ENCODE data around the gene NUP54.

The NUP54 gene

GRCh38 chr4:76141241-76141640, 7.0 kb downstream of the NUP54 start:
- DNase-seq, result no peak

DNA sequence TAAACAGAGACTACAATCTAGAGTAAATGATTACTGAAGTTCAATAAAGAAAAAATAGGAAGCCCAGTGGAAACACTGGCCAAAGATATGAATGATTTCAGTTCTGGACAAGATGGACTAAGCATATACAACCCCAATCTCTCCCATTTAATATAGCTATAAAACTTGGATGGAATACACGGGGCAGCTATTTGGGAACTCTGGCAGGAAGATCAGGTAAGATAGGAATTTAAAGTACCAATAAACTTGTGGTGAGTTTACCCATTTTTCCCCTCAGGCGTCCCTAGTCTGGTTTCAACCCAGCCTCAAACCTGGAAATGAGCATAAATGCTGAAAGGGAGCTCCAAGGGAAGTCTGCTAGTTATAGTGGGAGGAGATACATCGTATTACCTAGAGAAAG, 20.4 kb downstream of the NUP54 start:
- DNase-seq, result no peak

- DNase-seq, result no peak
Measured at GRCh38 chr4:76125816-76126215, 22.4 kb downstream of the NUP54 start.

- DNase-seq, result no peak
Measured at GRCh38 chr4:76120199-76120598, 28.0 kb downstream of the NUP54 start.

DNA sequence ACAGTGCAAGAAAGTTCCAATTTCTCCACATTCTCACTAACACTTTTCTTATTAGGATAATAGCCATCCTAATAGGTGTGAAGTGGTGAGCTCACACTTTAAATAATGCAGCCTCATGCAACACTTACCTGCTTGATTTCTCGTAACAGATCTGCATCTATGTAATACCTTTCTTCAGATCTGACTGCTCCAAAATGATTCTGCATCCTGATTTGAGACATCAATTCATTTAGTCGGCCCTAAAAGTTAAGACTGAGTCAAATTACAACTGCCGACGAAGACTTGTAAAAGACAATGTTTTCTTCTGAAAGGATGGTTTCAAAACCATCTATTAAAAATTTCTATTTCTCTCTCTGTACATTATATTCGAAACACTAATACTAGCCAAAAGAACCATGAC, 30.7 kb downstream of the NUP54 start:
- DNase-seq, result no peak

DNA sequence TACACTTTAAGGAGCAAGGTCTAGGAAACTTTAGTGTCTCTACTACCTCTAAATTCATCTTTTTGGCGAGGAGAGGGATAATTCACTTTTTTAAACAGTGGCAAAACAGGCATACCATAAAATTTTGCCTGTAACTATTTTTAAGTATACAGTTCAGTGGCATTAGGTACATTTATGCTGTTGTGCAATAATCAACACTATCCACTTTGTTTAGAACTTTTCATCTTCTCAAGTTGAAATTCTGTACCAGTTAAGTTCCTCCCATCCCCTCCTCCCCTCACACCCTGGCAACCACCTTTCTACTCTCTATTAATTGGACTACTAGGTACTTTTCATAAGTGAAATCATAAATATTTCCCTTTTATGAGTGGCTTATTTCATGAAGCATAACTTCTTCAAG, 31.4 kb downstream of the NUP54 start:
- no peak for DNase-seq

- DNase-seq, result no peak
Measured at GRCh38 chr4:76108467-76109181, 39.6 kb downstream of the NUP54 start.

GRCh38 chr4:76106442-76106841, 41.8 kb downstream of the NUP54 start:
- no peak for DNase-seq

GRCh38 chr4:76105652-76106051, 42.5 kb downstream of the NUP54 start:
- no peak for DNase-seq

DNA sequence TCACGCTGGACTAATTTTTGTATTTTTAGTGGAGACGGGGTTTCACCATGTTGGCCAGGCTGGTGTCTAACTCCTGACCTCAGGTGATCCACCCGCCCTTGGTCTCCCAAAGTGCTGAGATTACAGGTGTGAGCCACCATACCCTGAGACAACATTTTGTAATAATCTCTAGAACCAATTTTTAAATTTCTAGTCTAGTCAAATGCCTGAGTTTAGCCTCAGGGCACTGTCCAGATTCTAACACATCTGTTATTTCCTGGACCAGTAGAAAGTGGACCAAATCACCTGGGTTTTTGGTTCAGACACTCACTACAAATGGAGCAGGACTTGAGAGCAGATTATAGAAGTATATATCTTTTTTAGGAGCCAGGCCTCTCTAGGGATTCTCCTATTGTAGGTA, 52.1 kb downstream of the NUP54 start:
- no peak for DNase-seq

GRCh38 chr4:76095568-76095967, 52.6 kb downstream of the NUP54 start:
- no peak for DNase-seq

GRCh38 chr4:76091052-76091451, 57.1 kb downstream of the NUP54 start:
- no peak for DNase-seq

- peak; percentile 41 to 72 for DNase-seq
Measured at GRCh38 chr4:76090241-76090691, 57.9 kb downstream of the NUP54 start.

- no peak for DNase-seq
Measured at GRCh38 chr4:76088719-76089118, 59.5 kb downstream of the NUP54 start.

GRCh38 chr4:76087007-76087769, 61.0 kb downstream of the NUP54 start:
- peak in 1 of 2 donors; percentile 3 for DNase-seq

DNA sequence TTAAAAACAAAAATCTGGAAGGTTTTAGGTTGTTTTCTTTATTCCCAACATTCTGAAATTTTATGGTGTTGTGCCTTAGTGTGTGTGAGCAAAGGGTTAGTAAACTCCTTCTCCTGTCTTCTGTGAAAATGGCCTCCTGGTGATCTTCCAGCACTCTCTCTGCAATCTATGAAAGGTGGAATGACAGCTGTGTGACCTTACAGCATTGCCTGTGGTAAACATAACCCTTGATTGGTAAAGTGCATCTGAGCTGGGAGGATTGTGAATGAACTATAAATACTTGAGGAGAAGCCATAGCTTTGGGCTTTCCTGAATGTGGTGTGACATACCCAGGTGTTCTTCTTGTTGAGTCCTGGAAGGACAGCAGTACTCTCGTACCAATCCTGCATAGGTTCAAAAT, 63.7 kb downstream of the NUP54 start:
- DNase-seq, result no peak

DNA sequence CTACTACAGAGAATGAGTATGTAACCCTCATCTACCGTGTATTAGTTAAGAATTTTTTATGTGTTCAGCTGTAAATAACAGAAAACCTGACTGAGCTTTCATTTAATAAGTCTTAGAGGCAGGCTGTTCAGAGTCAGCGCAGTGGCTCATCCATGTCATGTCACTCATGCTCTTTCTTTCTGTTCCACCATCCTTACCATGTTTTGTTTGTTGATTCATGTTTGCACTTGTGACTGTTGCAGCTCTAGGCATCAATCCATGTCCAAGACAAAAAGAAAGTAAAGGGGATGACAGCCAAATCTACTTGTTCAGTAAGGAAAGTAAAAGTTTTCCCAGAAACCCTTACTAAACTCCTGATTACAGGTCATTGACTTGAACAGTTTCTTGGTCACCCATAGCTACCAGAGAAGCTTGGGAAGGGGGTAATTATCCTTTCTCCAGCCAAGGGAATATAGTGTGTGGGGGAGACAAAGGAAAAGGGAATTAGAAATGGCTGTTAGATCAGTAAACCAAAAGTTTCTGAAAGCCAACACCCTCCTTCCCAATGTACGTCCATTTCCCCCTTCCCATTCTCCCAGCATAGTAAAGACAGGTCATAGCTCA, 64.7 kb downstream of the NUP54 start:
- DNase-seq, result no peak

- no peak for DNase-seq
Measured at GRCh38 chr4:76078033-76078613, 70.1 kb downstream of the NUP54 start.

DNA sequence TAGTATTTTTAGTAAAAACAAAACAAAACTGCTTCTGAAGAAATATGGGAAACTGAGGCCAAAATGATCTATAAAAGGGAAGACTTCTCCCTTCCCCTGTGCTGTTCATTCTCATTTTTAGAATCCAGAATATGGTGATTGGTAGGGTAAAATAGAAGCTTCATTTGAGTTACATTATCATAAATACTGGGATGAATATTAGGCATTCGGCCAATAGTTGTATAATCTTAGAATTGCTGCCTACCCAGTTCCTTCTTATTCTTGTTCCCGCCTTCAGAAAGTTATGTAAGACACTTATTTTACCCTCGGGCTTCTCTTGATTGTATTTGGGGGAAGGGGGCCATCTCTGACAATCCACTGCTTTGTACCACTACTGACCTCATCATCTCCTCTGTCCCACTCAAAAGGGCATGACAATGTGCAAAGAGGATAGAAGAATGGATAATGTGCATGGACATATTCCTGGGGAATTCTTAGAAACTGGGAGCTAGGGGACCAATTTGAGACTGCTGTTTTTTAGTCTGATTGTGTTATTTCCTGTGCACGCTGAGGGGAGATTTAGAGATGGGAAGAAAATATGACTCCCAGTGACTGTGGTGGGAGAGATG, 73.1 kb downstream of the NUP54 start:
- DNase-seq, result no peak

GRCh38 chr4:76074468-76074867, 73.7 kb downstream of the NUP54 start, which contains the start of gene ART3:
Gene ART3 (plus strand): TSS chr4:76074709. CDS start chr4:76075890, 1,181 bp downstream.
- DNase-seq, result no peak

DNA sequence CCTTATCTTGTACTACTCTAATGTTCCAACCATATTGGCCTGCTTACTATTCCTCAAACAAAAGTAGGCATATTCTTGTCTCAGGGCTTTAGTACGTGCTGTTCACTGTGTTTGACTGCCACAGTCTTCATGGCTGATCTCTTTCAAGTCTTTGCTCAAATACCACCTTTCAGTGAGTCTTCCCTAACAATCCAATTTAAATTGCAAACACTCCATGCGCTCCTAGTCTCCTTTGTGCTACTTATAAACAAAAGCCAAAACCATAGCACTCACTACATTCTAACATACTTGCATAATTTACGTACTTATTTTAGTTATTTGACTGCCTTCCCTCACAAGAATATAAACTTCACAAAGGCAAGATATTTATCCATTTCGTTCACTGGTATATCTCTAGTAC, 75.4 kb downstream of the NUP54 start:
- no peak for DNase-seq

GRCh38 chr4:76067652-76068286, 80.4 kb downstream of the NUP54 start:
- DNase-seq, result peak; percentile 69 to 78

- no peak for DNase-seq
Measured at GRCh38 chr4:76066546-76066945, 81.7 kb downstream of the NUP54 start.

Data from CD4-positive, alpha-beta T cell treated with Interferon alpha-2 for 1 hour (primary cell).